Astrocyte of the spinal cord (primary cell): ENCODE results near the gene SETBP1.
A peak's percentile ranks its signal among the peaks of the same experiment; 100 is the strongest.

Experiments used
- DNase-seq: peaks from one replicate; pipeline ENCODE4 v3.0.0; 2011; ENCODE audit warnings: low read depth, low spot score
- H3K4me3 ChIP-seq: 2 replicates; pipeline ENCODE4 v1.5.1; 2011; ENCODE audit warnings: low read depth, mild to moderate bottlenecking, low read length, moderate library complexity
- in situ Hi-C: cut with HindIII; loops from 2 replicates; pipeline ENCODE4 v1.10.0; 2017; ENCODE audit warnings: low sequenced_read_pairs
- TF ChIP-seq, protein P1 (sequence below): IDR thresholded peaks from 2 replicates; pipeline ENCODE4 v1.5.1; 2012; ENCODE audit warnings: low read depth, mild to moderate bottlenecking, low read length, inconsistent platforms

SETBP1 gene

DNA sequence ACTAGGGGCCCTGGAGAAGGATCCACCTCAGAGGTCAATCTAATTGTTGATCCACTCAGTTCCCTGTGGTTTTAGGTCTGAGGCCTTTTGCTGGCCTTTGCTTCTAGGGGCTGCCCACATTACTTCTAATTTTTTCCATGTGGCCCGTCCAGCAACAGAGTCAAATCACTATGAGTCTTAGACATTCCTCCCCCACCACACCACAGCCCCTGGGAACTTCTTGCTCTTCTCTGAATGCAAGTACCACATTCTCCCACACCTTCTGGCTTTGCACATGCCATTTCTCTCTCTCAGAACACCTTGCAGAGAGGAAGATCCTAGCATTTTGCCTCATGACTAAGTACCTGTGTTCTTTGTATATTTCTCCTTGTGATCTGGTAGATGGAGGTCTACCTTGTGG is 286.9 kb downstream of the SETBP1 start:
- no peak overlapping the region for H3K4me3 ChIP-seq
- TF ChIP-seq, protein P1, sequence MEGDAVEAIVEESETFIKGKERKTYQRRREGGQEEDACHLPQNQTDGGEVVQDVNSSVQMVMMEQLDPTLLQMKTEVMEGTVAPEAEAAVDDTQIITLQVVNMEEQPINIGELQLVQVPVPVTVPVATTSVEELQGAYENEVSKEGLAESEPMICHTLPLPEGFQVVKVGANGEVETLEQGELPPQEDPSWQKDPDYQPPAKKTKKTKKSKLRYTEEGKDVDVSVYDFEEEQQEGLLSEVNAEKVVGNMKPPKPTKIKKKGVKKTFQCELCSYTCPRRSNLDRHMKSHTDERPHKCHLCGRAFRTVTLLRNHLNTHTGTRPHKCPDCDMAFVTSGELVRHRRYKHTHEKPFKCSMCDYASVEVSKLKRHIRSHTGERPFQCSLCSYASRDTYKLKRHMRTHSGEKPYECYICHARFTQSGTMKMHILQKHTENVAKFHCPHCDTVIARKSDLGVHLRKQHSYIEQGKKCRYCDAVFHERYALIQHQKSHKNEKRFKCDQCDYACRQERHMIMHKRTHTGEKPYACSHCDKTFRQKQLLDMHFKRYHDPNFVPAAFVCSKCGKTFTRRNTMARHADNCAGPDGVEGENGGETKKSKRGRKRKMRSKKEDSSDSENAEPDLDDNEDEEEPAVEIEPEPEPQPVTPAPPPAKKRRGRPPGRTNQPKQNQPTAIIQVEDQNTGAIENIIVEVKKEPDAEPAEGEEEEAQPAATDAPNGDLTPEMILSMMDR: no peak
- no peak for DNase-seq
- in situ Hi-C loops: no loop called here

DNA sequence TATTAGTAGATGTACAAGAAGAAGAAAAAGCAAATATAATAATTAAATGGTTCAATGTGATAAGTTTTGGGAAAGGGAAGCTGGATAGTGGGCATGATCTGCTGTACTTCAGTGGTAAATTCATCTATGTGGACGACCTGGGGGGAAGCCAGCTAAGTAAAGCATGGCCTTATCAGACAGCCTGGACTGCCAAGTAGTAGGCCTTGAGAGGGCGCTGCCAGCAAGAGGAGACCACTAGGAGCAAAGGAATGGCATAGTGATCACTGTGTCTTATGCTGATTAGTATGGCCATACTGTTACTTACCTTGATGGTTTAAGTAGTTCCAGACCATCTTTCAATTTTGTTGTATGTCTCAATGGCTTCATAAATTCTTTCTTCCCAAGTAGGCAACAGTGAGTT is 287.6 kb downstream of the SETBP1 start:
- no peak overlapping the region for H3K4me3 ChIP-seq
- no peak for DNase-seq
- in situ Hi-C loops: no loop called here
- TF ChIP-seq, protein P1: no peak

DNA sequence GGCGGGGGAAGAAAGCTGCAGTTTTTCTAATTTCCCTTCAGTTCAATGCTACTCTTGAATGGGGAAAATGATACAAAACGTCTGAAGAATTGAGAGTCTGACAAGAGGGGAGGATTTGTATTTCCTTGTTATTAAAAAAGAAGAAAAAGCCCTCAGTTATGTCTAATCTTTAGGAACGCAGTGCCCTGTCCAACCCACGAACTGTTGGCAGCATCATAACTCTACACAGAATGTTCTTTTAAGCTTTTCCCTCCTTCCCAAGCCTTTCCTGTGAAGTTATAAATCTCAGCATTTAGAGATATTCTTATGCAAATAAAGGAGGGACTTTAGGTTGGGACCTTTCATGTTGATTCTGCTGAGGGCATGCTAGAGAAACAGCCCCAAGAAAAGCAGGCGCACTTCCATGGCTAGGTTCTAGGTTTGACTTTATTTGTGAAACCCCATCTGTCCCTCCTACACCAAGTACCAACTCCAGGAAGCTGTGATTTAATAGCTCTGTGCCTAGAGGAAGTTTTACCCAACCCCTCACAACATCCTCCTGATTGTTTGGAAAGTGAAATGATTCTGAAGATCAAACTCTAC is 288.6 kb downstream of the SETBP1 start:
- H3K4me3 ChIP-seq: no peak overlapping the region
- peak; percentile 17 for DNase-seq
- in situ Hi-C loops: no loop called here
- TF ChIP-seq, protein P1: no peak

DNA sequence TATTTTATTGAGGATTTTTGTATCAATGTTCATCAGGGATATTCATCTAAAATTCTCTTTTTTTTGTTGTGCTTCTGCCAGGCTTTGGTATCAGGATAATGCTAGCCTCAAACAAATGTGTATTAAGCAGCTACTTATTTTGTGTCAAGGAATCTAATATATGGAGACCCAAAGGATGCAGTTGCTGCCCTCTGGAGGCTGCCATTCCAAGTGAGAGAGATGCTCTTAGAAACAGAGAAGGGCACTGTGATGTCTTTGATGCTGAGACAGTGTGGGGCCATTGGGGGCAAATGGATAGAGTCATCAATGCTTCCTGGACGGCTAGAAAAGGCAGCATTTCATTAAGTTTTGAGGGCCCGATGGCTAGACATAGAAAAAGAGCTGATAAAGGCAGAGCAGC is 292.6 kb downstream of the SETBP1 start:
- in situ Hi-C loops: no loop called here
- peak; percentile 30 for DNase-seq
- H3K4me3 ChIP-seq: no peak overlapping the region
- TF ChIP-seq, protein P1: peak; percentile 35

DNA sequence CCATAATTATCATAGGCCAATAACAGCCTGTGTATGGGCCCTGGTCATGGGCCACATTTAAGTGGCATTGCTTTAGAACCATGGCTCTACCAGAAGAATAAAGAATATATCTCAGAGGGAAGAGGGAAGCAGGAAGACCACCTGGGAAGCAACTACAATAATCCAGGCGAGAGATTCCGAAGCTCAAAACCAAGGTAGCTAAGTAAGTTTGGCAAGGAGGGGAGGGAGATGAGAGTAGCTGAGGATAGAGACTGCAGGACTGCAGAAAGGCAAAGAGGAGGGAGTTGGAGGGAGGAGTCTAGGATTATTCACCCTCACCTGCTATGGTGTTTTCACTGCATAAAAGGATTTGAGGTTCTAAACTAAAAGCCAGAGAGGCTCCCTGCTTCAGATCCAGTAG is 293.5 kb downstream of the SETBP1 start:
- TF ChIP-seq, protein P1: no peak
- no peak for DNase-seq
- in situ Hi-C loops: no loop called here

DNA sequence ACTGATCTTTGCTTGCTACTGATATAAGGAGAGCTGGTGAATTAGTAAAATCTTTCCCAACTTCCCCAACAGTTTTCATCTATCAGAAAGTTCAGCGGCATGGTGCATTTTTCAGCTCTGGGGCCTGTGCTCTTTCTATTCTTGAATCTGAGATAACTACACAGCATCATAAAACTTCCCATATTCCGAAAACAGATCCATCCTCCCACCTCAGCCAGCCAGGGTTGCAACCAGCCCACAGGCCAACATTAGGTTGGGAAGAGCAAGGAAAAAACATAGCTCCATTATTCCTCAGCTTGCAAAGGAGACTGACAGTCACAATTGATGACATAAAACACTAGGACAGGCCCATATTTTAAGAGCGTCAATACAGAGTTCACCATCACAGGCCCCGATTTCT is 297.2 kb downstream of the SETBP1 start:
- TF ChIP-seq, protein P1: no peak
- in situ Hi-C loops: no loop called here
- no peak overlapping the region for H3K4me3 ChIP-seq
- DNase-seq: no peak

More for the DNA sequence above, 293.5 kb downstream of the SETBP1 start:
- H3K4me3 ChIP-seq: no peak overlapping the region
